ENCODE data around the gene KRT33B.

Gene KRT33B

GRCh38 chr17:41391535-41391934, 21.9 kb upstream of the KRT33B start:
- Histone ChIP-seq H3K9ac (ENCODE audit: low read length) (no peak overlapping the region), H3F3A (ENCODE audit: insufficient read depth) (no peaks in the 10 kb centered on the region), H3K4me2 (ENCODE audit: low read depth, low read length, poor library complexity, severe bottlenecking) (no peak overlapping the region), H2AFZ (ENCODE audit: low read depth, low read length, severe bottlenecking) (no peak overlapping the region), H4K20me1 (ENCODE audit: low read depth, low read length) (no peaks in the 10 kb centered on the region), H3K9me3 (ENCODE audit: insufficient read depth, low read length) (0 out of 2 replicates have a peak, but pooled peaks cover 3% of the 10 kb centered on the region), H3K9me2 (replicated peaks; ENCODE audit: insufficient read depth, low read length) (no peaks in the 10 kb centered on the region), H3K27me3 (ENCODE audit: low read length) (0 out of 2 replicates have a peak, but pooled peaks cover 4% of the 10 kb centered on the region), H3K27ac (ENCODE audit: low read depth, low read length) (no peak overlapping the region), H3K4me3 (ENCODE audit: insufficient read depth, low read length, poor library complexity, severe bottlenecking) (no peak overlapping the region), H3K36me3 (ENCODE audit: low read length) (no peaks in the 10 kb centered on the region), H3K79me2 (ENCODE audit: insufficient read depth, low read length) (no peaks in the 10 kb centered on the region)
- TF ChIP-seq EZH2phosphoT487 (conservative IDR thresholded peaks at IDR 0.05; ENCODE audit: low read length) (no peak), CTCF (IDR thresholded peaks at IDR 0.05; ENCODE audit: insufficient read depth, low read length, poor library complexity, severe bottlenecking) (no peak)

GRCh38 chr17:41390411-41390938, 20.9 kb upstream of the KRT33B start:
- TF ChIP-seq EZH2phosphoT487 (conservative IDR thresholded peaks at IDR 0.05; ENCODE audit: low read length) (no peak), CTCF (IDR thresholded peaks at IDR 0.05; ENCODE audit: insufficient read depth, low read length, poor library complexity, severe bottlenecking) (no peak)
- Histone ChIP-seq H3K27me3 (ENCODE audit: low read length) (0 out of 2 replicates have a peak, but pooled peaks cover 4% of the 10 kb centered on the region), H2AFZ (ENCODE audit: low read depth, low read length, severe bottlenecking) (no peak overlapping the region), H4K20me1 (ENCODE audit: low read depth, low read length) (no peaks in the 10 kb centered on the region), H3K9ac (ENCODE audit: low read length) (no peak overlapping the region), H3F3A (ENCODE audit: insufficient read depth) (no peaks in the 10 kb centered on the region), H3K27ac (ENCODE audit: low read depth, low read length) (no peak overlapping the region), H3K4me2 (ENCODE audit: low read depth, low read length, poor library complexity, severe bottlenecking) (no peak overlapping the region), H3K4me3 (ENCODE audit: insufficient read depth, low read length, poor library complexity, severe bottlenecking) (no peak overlapping the region), H3K79me2 (ENCODE audit: insufficient read depth, low read length) (no peaks in the 10 kb centered on the region), H3K9me3 (ENCODE audit: insufficient read depth, low read length) (0 out of 2 replicates have a peak, but pooled peaks cover 3% of the 10 kb centered on the region), H3K9me2 (replicated peaks; ENCODE audit: insufficient read depth, low read length) (no peaks in the 10 kb centered on the region), H3K36me3 (ENCODE audit: low read length) (no peaks in the 10 kb centered on the region)

GRCh38 chr17:41387670-41388069, 18.1 kb upstream of the KRT33B start:
- Histone ChIP-seq H3K4me3 (ENCODE audit: insufficient read depth, low read length, poor library complexity, severe bottlenecking) (no peak overlapping the region), H3K36me3 (ENCODE audit: low read length) (no peaks in the 10 kb centered on the region), H3K9me2 (replicated peaks; ENCODE audit: insufficient read depth, low read length) (no peaks in the 10 kb centered on the region), H3K27me3 (ENCODE audit: low read length) (0 out of 2 replicates have a peak, but pooled peaks cover 7% of the 10 kb centered on the region), H3K9ac (ENCODE audit: low read length) (no peak overlapping the region), H3K9me3 (ENCODE audit: insufficient read depth, low read length) (0 out of 2 replicates have a peak, but pooled peaks cover 3% of the 10 kb centered on the region), H3F3A (ENCODE audit: insufficient read depth) (no peaks in the 10 kb centered on the region), H3K4me2 (ENCODE audit: low read depth, low read length, poor library complexity, severe bottlenecking) (no peak overlapping the region), H3K79me2 (ENCODE audit: insufficient read depth, low read length) (no peaks in the 10 kb centered on the region), H3K27ac (ENCODE audit: low read depth, low read length) (no peak overlapping the region), H2AFZ (ENCODE audit: low read depth, low read length, severe bottlenecking) (no peak overlapping the region), H4K20me1 (ENCODE audit: low read depth, low read length) (no peaks in the 10 kb centered on the region)
- TF ChIP-seq CTCF (IDR thresholded peaks at IDR 0.05; ENCODE audit: insufficient read depth, low read length, poor library complexity, severe bottlenecking): no peak
- TF ChIP-seq EZH2phosphoT487 (conservative IDR thresholded peaks at IDR 0.05; ENCODE audit: low read length): no peak

Measured in SU-DHL-6 (cell line).